GM21447 (cell line): ENCODE data around the gene ISLR.

ENCODE experiments used
- ATAC-seq: cut with Tn5 transposase; IDR thresholded peaks from one replicate; pipeline ENCODE4 v1.9.1; 2021; ENCODE audit not compliant: unreplicated experiment

ISLR gene

DNA sequence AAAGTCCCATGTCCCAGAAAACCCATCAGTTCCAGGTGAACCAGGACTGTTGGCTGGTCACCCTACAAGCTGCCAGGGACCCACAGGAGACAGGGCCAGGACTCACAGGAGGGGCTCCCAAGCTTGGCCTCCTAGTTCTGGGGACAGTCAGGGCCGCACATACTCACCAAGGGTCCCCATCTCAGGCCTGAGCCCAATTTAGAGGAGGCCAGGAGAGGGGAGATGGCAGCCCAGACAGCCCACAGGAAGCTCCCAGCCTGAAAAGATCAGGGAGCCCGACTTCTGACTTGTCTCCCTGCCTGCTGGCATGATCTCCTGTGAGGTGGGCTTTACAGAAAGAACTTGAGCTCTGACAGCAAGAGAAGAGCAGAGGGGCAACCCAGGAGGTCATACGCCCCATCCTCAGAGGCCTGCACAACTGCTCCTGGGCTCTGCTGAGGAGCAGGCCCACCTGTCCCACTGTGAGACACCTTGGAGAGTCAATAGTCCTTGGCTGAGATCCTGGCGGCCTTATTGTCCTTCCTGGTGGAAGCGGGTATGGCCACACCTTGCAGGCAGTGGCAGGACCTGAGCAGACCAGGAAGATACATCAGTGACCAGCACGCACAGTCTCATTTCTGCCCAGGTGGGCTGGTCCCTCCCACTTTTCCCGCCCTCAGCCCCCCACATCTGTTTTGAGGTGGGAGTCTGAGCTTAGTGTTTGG is 2.5 kb upstream of the ISLR start:
- no peak for ATAC-seq

DNA sequence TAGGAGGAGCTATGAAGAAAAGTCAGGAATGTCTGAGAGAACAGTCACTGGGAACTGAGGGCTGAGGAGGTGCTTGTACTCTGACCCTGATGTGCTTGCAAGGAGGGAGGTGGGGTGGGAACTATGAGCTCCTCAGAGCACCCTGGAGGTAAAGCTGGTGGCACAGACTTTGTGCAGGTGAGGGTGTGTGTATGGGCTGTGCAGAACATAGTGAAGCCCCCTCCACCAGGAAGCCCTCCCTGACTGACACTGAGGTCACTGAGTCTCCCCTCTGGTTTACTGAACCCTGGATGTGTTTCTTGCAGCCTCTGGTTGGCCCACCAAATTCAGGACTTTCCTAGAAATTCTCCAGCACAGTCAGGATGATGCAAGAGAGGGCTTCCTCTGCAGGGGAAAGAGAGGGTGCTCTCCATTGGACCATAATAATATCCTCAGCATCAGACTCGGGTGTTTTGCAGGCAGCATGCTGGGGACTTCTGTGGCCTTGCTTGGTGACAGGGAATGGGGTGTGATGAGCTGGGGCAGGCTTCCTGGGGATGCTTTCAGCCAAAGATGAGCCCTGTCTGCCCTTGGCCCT is 1.5 kb upstream of the ISLR start:
- ATAC-seq = no peak

DNA sequence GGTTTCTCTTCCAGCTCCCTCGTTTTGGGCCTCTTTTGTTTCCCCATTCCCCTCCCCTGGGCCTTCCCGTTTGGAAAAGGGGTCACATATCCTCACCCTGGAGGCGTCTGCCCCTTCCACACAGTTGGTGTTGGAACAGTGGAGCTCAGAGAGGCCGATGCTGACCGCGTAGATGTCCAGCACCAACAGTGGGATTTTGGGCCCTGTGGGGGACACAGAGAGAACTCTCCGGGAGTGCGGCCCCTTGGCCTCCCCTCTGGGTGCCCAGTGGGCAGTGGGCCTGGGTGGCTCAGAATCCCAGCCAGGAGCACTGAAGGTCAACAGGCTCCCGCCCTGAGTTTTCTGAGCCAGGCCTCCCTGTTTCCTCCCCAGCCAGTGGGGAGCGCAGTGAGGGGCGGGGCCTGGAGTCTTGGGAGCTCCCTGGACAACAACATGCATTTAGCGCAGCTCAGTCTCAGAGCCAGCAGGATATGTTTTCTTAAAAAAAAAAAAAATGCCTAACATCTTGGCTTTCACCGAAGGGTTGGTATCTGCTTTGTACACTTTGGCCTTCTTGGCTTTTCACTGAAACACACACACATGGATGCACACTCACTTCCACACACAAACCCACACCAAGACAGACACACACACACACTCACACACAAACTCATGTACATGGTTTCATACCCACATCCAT is 670 bp upstream of the ISLR start:
- ATAC-seq = no peak

- ATAC-seq = no peak
Measured at GRCh38 chr15:74174219-74174957, 878 bp downstream of the ISLR start.

DNA sequence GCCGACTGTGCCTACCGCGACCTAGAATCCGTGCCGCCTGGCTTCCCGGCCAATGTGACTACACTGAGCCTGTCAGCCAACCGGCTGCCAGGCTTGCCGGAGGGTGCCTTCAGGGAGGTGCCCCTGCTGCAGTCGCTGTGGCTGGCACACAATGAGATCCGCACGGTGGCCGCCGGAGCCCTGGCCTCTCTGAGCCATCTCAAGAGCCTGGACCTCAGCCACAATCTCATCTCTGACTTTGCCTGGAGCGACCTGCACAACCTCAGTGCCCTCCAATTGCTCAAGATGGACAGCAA is 1.4 kb downstream of the ISLR start:
- no peak for ATAC-seq

- no peak for ATAC-seq
Measured at GRCh38 chr15:74175271-74176191, 2.0 kb downstream of the ISLR start.

DNA sequence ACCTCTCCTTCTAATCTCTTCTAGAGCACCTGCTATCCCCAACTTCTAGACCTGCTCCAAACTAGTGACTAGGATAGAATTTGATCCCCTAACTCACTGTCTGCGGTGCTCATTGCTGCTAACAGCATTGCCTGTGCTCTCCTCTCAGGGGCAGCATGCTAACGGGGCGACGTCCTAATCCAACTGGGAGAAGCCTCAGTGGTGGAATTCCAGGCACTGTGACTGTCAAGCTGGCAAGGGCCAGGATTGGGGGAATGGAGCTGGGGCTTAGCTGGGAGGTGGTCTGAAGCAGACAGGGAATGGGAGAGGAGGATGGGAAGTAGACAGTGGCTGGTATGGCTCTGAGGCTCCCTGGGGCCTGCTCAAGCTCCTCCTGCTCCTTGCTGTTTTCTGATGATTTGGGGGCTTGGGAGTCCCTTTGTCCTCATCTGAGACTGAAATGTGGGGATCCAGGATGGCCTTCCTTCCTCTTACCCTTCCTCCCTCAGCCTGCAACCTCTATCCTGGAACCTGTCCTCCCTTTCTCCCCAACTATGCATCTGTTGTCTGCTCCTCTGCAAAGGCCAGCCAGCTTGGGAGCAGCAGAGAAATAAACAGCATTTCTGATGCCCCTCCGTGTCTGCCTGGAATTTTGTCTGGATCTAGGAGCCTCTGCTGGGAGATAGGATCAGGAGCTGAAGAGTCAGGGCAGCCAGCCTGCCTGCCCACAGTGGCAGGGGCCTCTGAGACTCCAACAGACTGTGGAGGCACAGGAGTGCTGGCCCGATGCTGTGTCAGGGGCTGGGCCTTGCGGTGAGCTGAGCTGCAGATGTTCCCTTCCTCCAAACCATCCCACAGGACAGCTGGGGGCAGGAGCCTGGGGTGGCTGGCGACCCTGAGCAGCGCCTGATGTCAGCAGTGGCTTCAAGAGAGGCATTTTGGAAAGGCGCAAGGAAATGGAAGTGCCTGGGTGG is 3.0 kb downstream of the ISLR start:
- ATAC-seq = no peak

- no peak for ATAC-seq
Measured at GRCh38 chr15:74178326-74179100, 5.0 kb downstream of the ISLR start.

DNA sequence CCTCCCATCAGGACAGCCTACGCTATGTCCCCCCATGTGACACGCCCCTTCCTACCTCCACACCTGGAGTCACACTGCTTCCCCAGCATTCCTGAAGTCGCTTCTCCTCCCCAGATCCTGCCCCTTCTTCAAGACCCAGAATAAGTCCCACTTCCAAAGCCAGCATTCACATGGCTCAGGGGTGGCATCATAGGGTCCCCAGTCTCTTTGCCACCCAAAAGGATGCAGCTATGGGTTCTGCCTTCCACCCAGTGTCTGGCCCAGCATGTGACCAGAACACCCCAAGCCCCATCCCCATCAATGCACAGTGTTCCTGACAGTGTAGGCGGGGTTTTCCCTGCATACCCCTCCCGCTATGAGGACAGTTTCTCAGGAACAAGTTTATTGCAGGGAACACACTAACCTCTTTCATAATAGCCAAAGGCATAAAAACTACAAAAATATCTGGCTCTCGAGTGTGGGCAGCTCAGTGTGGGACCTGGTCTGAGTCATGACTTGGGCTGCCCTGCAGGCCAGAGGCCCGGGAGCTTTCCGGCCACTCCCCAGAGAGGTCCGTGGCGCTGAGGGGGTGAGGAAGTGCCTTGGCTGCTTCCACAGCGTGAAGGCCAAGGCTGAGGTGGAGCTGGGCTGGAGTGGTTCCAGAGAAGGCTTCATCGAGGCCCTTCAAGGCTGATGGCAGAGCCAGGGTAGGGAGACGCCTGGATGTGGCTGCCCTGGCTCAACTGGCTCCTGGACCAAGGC is 5.8 kb downstream of the ISLR start:
- no peak for ATAC-seq

DNA sequence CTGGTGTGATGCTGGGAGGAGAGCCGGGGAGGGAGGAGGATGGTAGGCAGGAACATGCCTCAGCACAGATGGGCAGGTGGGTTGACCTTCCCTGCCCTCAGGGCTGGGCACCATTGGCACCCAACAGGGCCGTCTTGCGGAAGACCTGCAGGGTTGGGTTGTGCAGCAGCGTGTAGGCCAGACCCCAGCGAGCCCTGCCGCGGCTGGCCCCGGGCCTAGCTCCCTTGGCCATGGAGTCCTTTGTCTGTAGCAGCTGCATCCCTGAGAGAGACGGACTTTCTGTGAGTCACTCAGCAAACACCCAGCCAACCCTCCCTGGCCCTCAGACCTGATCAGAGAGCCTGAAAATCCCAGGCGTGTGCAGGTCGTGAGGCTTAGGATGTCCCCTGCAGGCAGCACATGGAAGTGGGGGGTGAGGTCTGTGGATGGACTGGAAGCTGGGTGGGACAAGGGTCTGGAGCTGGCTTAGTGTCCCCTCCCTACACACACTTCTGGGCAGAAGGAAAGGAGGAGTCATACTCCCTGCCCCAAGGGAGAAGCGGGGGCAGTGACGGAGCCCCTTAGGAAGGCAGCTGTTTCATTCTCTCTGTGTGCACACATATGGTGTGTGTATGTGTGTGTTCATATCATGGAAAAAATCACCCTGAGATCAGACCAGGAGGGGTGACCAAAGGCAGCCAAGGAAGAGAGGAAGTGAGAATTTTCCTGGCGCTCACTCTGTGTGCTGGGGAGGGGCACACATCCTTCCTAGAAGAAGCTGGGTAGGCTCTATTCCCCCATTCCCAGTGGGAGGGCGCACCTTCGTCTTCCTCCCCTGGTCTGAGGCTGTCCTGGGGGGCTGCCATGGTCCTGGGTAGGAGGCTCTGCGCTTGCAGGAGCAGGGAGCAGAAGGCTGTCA is 6.7 kb downstream of the ISLR start:
- no peak for ATAC-seq

DNA sequence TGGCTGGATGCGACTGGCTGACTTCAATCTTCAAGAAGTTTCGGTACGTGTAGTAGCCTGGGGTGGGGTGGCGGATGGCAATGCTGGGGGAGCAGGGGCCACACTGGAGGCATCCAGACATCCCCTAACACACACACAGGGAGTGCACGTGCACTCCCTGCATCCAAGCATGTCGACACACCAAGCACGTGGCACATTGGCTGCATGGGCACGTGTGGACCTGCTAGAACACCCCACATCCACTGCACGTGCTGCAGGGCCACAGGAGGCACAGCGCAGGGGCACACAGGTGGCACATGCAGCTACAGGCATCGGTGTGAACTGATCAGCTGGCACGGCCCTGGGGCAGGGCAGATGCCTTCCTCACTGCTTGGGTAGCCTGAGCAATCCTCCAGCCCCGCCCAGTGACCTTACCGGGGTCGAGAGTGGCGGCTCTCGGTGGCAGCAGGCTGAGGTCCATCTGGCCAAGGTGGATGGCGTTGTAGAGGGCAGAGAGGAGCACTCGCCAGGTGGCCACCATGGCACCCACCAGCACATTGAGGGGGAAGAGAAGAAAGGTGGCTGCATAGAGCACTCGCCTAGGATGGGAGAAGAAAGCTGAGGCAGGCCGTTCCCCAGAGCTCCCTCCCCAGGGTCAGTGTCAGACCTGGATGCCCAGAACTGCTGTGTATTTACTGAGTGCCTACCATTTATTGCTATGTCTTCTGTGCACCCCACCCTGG is 7.5 kb downstream of the ISLR start:
- ATAC-seq = no peak

DNA sequence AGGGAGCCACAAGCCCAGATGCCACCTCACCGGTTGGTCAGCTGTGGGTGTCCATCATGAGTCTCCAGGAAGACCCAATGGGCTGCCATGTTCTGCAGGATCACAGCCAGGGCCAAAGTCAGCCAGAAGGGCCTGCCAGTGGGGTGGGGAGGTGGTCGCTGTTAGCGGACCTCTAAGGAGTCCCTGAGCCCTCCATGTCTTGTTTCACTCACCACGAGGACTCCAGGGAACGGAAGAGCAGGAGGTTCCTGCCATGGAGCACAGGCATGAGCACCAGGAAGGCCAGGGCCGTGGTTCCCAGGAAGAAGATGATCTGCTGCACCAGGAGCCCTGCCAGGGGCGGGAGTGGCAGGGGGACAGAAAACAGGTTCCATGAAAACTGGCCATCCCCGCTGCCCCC is 8.6 kb downstream of the ISLR start:
- no peak for ATAC-seq

DNA sequence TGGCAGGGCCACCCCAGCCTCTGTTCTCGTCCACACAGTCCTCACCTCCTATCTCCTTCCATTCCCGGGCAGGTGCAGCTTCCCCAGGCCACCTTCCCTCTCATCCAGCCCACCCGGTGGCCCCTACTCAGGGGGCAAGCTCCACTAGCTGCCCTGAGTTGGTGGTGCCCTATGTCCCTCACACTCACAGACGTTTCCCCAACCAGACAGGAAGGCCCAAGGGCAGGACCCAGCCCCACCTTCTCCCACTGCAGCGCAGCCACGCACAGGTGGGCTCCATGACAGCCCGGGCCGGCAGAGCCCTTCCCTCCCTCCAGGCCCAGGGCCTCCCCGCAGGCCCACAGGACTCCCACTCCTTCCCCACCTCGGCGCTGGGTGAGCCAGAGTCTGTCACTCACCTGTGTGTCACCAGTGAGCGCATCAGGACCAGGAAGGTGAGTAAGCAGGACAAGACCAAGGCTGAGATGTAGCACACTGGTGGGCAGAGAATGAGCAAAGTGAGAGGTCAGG is 11.1 kb downstream of the ISLR start:
- ATAC-seq = no peak

GRCh38 chr15:74185710-74186348 is 12.3 kb downstream of the ISLR start:
- no peak for ATAC-seq

DNA sequence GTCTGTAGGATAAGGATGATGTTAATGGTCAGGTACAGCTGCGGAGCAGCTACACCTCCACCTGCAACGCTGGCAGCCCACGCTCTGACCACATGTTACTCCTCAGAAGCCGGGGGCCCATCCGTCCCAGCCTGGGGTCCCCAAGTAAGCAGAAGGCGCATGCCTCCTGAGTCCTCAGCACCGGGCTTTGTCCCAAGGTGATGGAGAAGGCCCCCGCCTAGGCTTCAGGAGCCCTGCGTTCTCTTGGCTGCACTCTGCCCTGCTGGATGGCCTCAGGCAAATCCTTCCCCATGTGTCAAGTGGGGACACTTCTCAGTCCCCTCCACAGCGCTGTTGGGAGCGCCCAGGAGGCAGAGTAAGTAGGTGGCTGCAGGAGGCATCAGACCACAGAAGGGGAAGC is 14.7 kb downstream of the ISLR start:
- ATAC-seq = no peak

DNA sequence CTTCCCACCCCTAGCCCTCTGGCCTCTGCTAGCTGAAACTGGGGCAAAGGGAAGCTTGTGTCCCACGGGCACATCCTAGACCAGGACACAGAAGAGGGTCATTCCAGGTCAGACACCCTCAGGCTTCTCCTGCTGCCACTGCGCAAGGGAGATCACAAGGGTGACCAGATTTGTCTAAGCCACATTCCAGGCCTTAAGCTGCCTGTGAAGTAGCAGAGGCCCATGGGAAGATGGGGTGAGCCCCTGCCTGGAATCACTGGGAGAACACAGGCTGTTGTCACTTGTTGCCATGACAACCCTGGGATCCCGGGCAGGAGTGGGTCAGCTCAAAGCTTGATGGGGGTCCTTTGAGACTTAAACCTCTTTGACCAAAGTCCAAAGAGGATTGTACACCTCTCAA is 18.3 kb downstream of the ISLR start:
- ATAC-seq = no peak
